Mucosa of descending colon (tissue), 3 donors: ENCODE measurements around the gene PDGFA. TPM values are rescaled to one million over a fixed set of nuclear protein-coding genes. Genes with fewer than 3 reads are reported as not detected.

ENCODE experiments used
- ATAC-seq: fragments of 200-7000 bp; cut with Tn5 transposase; one replicate; pipeline ENCODE4 v1.9.1; 2020; ENCODE audit warnings: mild to moderate bottlenecking, moderate library complexity
- DNase-seq, 3 donors: peaks; one replicate each; pipeline ENCODE4 v3.0.0-alpha.2; 2020
- H3K36me3 ChIP-seq: fragments of 200-600 bp; one replicate; pipeline ENCODE4 v1.8.0; 2021; ENCODE audit warnings: low read depth, mild to moderate bottlenecking
- H3K4me1 ChIP-seq: fragments of 200-600 bp; one replicate; pipeline ENCODE4 v1.8.0; 2021; ENCODE audit warnings: low read depth, mild to moderate bottlenecking
- H3K4me3 ChIP-seq: fragments of 200-600 bp; one replicate; pipeline ENCODE4 v1.8.0; 2021; ENCODE audit warnings: mild to moderate bottlenecking
- H3K9me3 ChIP-seq: fragments of 200-600 bp; one replicate; pipeline ENCODE4 v1.8.0; 2021; ENCODE audit warnings: mild to moderate bottlenecking
- CTCF ChIP-seq: fragments of 200-600 bp; IDR thresholded peaks from one replicate; pipeline ENCODE4 v1.8.0; 2022; ENCODE audit warnings: antibody characterized with exemption, mild to moderate bottlenecking
- intact Hi-C, 2 donors: fragments of 100-400 bp; cut with DNase I in 1 of 2; cut with micrococcal nuclease in 1 of 2; formaldehyde crosslinking; loops; one replicate each; pipeline versions ENCODE4 v1.11.0 to v1.11.1; 2022; cut with DNase I, micrococcal nuclease
- total RNA-seq, 3 donors: library from RNA; stranded (reverse); fragmentation: NEBNext Ultra II Directional in 2 of 3; extraction: Animal tissue kit (Norgen Biotek cat#: 25700) in 2 of 3; gene quantifications; one replicate each; pipeline versions ENCODE4 v1.2.1 to v1.2.4, GENCODE V29; 2021 to 2023
- donor health status: DM: no; HTN: no; CAD: no; lungs with moderate emphysema.
- donor health status: DM: no; HTN: no; CAD: no.
- donor health status: DM: no; HTN: yes; CAD: no.

The PDGFA gene
- total RNA-seq, 3 donors from 2014 or later: 52.7 to 63.0 (median 57.5) TPM

GRCh38 chr7:477626-478220, 41.9 kb downstream of the PDGFA start:
- Histone ChIP-seq H3K9me3 (no peaks in the 10 kb centered on the region), H3K4me3 (no peak overlapping the region), H3K36me3 (no peaks in the 10 kb centered on the region), H3K4me1 (no peaks in the 10 kb centered on the region)
- intact Hi-C loops: no loop called here
- DNase-seq (peak in 2 of 3 donors; percentile 16 to 23), ATAC-seq (no peak)
- TF ChIP-seq CTCF: no peak

- DNase-seq: peak in 2 of 3 donors; percentile 11 to 42
- Histone ChIP-seq H3K36me3 (no peaks in the 10 kb centered on the region), H3K4me3 (no peak overlapping the region), H3K9me3 (no peaks in the 10 kb centered on the region), H3K4me1 (no peaks in the 10 kb centered on the region)
- intact Hi-C loops: no loop called here
- no peak for ATAC-seq
- no peak for TF ChIP-seq CTCF
Measured at GRCh38 chr7:476736-477360, 42.8 kb downstream of the PDGFA start.

- no peak overlapping the region for H3K4me3 ChIP-seq
- no peaks in the 10 kb centered on the region for H3K9me3 ChIP-seq
- TF ChIP-seq CTCF: no peak
- no peaks in the 10 kb centered on the region for H3K4me1 ChIP-seq
- no peaks in the 10 kb centered on the region for H3K36me3 ChIP-seq
- DNase-seq (peak in 2 of 3 donors; percentile 16 to 30), ATAC-seq (no peak)
- intact Hi-C loops: no loop called here
Measured at GRCh38 chr7:475951-476441, 43.6 kb downstream of the PDGFA start.

GRCh38 chr7:475425-475728, 44.3 kb downstream of the PDGFA start:
- H3K9me3 ChIP-seq: no peaks in the 10 kb centered on the region
- no peaks in the 10 kb centered on the region for H3K36me3 ChIP-seq
- H3K4me1 ChIP-seq: no peaks in the 10 kb centered on the region
- TF ChIP-seq CTCF: no peak
- no peak overlapping the region for H3K4me3 ChIP-seq
- ATAC-seq (no peak), DNase-seq (no peak)
- intact Hi-C loops: no loop called here

GRCh38 chr7:474605-475424, 44.8 kb downstream of the PDGFA start:
- DNase-seq: peak in 2 of 3 donors; percentile 14 to 29
- Histone ChIP-seq H3K9me3 (no peaks in the 10 kb centered on the region), H3K36me3 (no peaks in the 10 kb centered on the region), H3K4me3 (no peak overlapping the region), H3K4me1 (no peaks in the 10 kb centered on the region)
- intact Hi-C loops: no loop called here
- TF ChIP-seq CTCF: no peak
- no peak for ATAC-seq
